HepG2 (cell line): ENCODE results near the gene PPIP5K2. TPM values are rescaled to one million over a fixed set of nuclear protein-coding genes. Genes with fewer than 3 reads are reported as not detected.
A peak's percentile ranks its signal among the peaks of the same experiment; 100 is the strongest.

Source experiments
- BRD4 ChIP-seq: sonication (generic); formaldehyde crosslinking; IDR thresholded peaks from 2 replicates; pipeline ENCODE4 v1.4.0; 2020; ENCODE audit warnings: missing genetic modification reagents
- CAMTA2 ChIP-seq: sonication (generic); formaldehyde crosslinking; IDR thresholded peaks from 2 replicates; pipeline ENCODE4 v1.4.0; 2020; ENCODE audit warnings: mild to moderate bottlenecking, missing genetic modification reagents, borderline replicate concordance
- EED ChIP-seq: sonication (generic); formaldehyde crosslinking; IDR thresholded peaks from 2 replicates; pipeline ENCODE4 v1.5.0; 2020; ENCODE audit warnings: mild to moderate bottlenecking, missing genetic modification reagents
- ESRRA ChIP-seq: sonication (generic); formaldehyde crosslinking; IDR thresholded peaks from 2 replicates; pipeline ENCODE4 v1.5.1; 2020; ENCODE audit warnings: mild to moderate bottlenecking, low read depth, missing genetic modification reagents
- GTF3A ChIP-seq: sonication (generic); formaldehyde crosslinking; conservative IDR thresholded peaks from 2 replicates; pipeline ENCODE4 v1.4.0; 2020; ENCODE audit warnings: mild to moderate bottlenecking, missing genetic modification reagents
- KMT2B ChIP-seq: IDR thresholded peaks from 2 replicates; pipeline ENCODE4 v1.6.1; 2016; ENCODE audit warnings: missing genetic modification reagents, missing compliant biosample characterization
- MIER3 ChIP-seq: IDR thresholded peaks from 2 replicates; pipeline ENCODE4 v1.6.1; 2016; ENCODE audit warnings: missing compliant biosample characterization, borderline replicate concordance
- MIXL1 ChIP-seq: IDR thresholded peaks from 2 replicates; pipeline ENCODE4 v1.6.1; 2016
- RNF2 ChIP-seq: fragments of 450-650 bp; conservative IDR thresholded peaks from 2 replicates; pipeline ENCODE4 v1.6.1; 2016; ENCODE audit warnings: low read depth
- SALL2 ChIP-seq: sonication (generic); formaldehyde crosslinking; IDR thresholded peaks from 2 replicates; pipeline ENCODE4 v1.8.1; 2023; ENCODE audit warnings: mild to moderate bottlenecking, missing genetic modification reagents, inconsistent platforms
- SNAI1 ChIP-seq: sonication (generic); formaldehyde crosslinking; IDR thresholded peaks from 2 replicates; pipeline ENCODE4 v1.5.0; 2020; ENCODE audit warnings: mild to moderate bottlenecking, missing genetic modification reagents, borderline replicate concordance
- TBL1XR1 ChIP-seq: fragments of 150-350 bp; IDR thresholded peaks from 2 replicates; pipeline ENCODE4 v1.6.1; 2014; ENCODE audit warnings: borderline replicate concordance, low read length; ENCODE audit not compliant: partially characterized antibody
- ZFP37 ChIP-seq: sonication (generic); formaldehyde crosslinking; IDR thresholded peaks from 2 replicates; pipeline ENCODE4 v1.4.0; 2020; ENCODE audit warnings: missing genetic modification reagents, borderline replicate concordance
- ZFP82 ChIP-seq: sonication (generic); formaldehyde crosslinking; IDR thresholded peaks from 2 replicates; pipeline ENCODE4 v1.5.1; 2020; ENCODE audit warnings: mild to moderate bottlenecking, missing genetic modification reagents, borderline replicate concordance
- ZNF557 ChIP-seq: sonication (generic); formaldehyde crosslinking; IDR thresholded peaks from 2 replicates; pipeline ENCODE4 v1.4.0; 2020; ENCODE audit warnings: missing genetic modification reagents
- ZNF740 ChIP-seq: sonication (generic); formaldehyde crosslinking; IDR thresholded peaks from 2 replicates; pipeline ENCODE4 v1.4.0; 2020; ENCODE audit warnings: missing genetic modification reagents
- ZNF782 ChIP-seq: sonication (generic); formaldehyde crosslinking; IDR thresholded peaks from 2 replicates; pipeline ENCODE4 v1.4.0; 2020; ENCODE audit warnings: missing genetic modification reagents, mild to moderate bottlenecking, borderline replicate concordance
- ZNF883 ChIP-seq: sonication (generic); formaldehyde crosslinking; IDR thresholded peaks from 2 replicates; pipeline ENCODE4 v1.5.1; 2020; ENCODE audit warnings: mild to moderate bottlenecking, missing genetic modification reagents; ENCODE audit errors: not compliant biosample characterization
- polyA plus RNA-seq, 8 experiments: library from polyadenylated mRNA; depleted of rRNA in 3 of 8; stranded (reverse) in 7 of 8; unstranded in 1 of 8; fragments of >200 nt; fragmentation: Illumina TruSeq in 4 of 8; extraction: Trizol in 4 of 8; gene quantifications; 2 replicates each; pipeline versions ENCODE4 v1.2.1 to v1.2.3, GENCODE V29; 2011 to 2016; ENCODE audit warnings: low read depth in 4 of 8, missing spikeins in 1 of 8, mixed read lengths in 1 of 8; ENCODE audit not compliant: insufficient read depth in 1 of 8
- total RNA-seq, 5 experiments: library from RNA; depleted of rRNA; stranded (reverse); fragments of >200 nt; fragmentation: Illumina TruSeq; extraction: Trizol; gene quantifications; 2 replicates each; pipeline ENCODE4 v1.2.3, GENCODE V29; 2016; ENCODE audit warnings: low read depth in 1 of 5
- TF ChIP-seq, protein P1 (sequence below): sonication (generic); formaldehyde crosslinking; IDR thresholded peaks from 2 replicates; pipeline ENCODE4 v1.4.0; 2020; ENCODE audit warnings: missing genetic modification reagents, low read depth, mild to moderate bottlenecking, borderline replicate concordance
- TF ChIP-seq, protein P2 (sequence below): sonication (generic); formaldehyde crosslinking; IDR thresholded peaks from 2 replicates; pipeline ENCODE4 v1.4.0; 2020; ENCODE audit warnings: missing genetic modification reagents
- TF ChIP-seq, protein P3 (sequence below): sonication (generic); formaldehyde crosslinking; IDR thresholded peaks from 2 replicates; pipeline ENCODE4 v1.4.0; 2020; ENCODE audit warnings: mild to moderate bottlenecking, missing genetic modification reagents

Gene PPIP5K2
- total and polyA plus RNA-seq, 2 of the 13 experiments (the other 11 are each of a cell fraction or from before 2014, with no cell fraction given) = 19.7 to 45.6 TPM

GRCh38 chr5:103119765-103120606, at the start of gene PPIP5K2, which contains the start of gene GIN1 (continued):
- TF ChIP-seq, protein P1, sequence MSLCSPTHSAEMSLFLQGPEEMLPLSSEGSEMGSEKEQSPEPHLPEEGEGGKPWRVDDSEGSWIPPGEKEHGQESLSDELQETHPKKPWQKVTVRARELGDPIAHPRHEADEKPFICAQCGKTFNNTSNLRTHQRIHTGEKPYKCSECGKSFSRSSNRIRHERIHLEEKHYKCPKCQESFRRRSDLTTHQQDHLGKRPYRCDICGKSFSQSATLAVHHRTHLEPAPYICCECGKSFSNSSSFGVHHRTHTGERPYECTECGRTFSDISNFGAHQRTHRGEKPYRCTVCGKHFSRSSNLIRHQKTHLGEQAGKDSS (CRISPR knock-in tag) = 0 out of 2 replicates have a peak, but pooled peaks have one; percentile 13
- TF ChIP-seq, protein P2, sequence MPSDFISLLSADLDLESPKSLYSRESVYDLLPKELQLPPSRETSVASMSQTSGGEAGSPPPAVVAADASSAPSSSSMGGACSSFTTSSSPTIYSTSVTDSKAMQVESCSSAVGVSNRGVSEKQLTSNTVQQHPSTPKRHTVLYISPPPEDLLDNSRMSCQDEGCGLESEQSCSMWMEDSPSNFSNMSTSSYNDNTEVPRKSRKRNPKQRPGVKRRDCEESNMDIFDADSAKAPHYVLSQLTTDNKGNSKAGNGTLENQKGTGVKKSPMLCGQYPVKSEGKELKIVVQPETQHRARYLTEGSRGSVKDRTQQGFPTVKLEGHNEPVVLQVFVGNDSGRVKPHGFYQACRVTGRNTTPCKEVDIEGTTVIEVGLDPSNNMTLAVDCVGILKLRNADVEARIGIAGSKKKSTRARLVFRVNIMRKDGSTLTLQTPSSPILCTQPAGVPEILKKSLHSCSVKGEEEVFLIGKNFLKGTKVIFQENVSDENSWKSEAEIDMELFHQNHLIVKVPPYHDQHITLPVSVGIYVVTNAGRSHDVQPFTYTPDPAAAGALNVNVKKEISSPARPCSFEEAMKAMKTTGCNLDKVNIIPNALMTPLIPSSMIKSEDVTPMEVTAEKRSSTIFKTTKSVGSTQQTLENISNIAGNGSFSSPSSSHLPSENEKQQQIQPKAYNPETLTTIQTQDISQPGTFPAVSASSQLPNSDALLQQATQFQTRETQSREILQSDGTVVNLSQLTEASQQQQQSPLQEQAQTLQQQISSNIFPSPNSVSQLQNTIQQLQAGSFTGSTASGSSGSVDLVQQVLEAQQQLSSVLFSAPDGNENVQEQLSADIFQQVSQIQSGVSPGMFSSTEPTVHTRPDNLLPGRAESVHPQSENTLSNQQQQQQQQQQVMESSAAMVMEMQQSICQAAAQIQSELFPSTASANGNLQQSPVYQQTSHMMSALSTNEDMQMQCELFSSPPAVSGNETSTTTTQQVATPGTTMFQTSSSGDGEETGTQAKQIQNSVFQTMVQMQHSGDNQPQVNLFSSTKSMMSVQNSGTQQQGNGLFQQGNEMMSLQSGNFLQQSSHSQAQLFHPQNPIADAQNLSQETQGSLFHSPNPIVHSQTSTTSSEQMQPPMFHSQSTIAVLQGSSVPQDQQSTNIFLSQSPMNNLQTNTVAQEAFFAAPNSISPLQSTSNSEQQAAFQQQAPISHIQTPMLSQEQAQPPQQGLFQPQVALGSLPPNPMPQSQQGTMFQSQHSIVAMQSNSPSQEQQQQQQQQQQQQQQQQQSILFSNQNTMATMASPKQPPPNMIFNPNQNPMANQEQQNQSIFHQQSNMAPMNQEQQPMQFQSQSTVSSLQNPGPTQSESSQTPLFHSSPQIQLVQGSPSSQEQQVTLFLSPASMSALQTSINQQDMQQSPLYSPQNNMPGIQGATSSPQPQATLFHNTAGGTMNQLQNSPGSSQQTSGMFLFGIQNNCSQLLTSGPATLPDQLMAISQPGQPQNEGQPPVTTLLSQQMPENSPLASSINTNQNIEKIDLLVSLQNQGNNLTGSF (CRISPR knock-in tag) = peak; percentile 51; the same call in 1 of the 2 replicates
- TF ChIP-seq, protein P3, sequence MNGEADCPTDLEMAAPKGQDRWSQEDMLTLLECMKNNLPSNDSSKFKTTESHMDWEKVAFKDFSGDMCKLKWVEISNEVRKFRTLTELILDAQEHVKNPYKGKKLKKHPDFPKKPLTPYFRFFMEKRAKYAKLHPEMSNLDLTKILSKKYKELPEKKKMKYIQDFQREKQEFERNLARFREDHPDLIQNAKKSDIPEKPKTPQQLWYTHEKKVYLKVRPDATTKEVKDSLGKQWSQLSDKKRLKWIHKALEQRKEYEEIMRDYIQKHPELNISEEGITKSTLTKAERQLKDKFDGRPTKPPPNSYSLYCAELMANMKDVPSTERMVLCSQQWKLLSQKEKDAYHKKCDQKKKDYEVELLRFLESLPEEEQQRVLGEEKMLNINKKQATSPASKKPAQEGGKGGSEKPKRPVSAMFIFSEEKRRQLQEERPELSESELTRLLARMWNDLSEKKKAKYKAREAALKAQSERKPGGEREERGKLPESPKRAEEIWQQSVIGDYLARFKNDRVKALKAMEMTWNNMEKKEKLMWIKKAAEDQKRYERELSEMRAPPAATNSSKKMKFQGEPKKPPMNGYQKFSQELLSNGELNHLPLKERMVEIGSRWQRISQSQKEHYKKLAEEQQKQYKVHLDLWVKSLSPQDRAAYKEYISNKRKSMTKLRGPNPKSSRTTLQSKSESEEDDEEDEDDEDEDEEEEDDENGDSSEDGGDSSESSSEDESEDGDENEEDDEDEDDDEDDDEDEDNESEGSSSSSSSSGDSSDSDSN (CRISPR knock-in tag) = peak; percentile 98
- no peak for TF ChIP-seq RNF2
- no peak for TF ChIP-seq ZNF782
- peak; percentile 90; the same call in 1 of the 2 replicates for TF ChIP-seq MIER3 (CRISPR knock-in tag)
- peak; percentile 86; the same call in 1 of the 2 replicates for TF ChIP-seq ZFP82 (CRISPR knock-in tag)
- TF ChIP-seq MIXL1 (CRISPR knock-in tag) = peak; percentile 94
- TF ChIP-seq SNAI1 (CRISPR knock-in tag) = no peak
- TF ChIP-seq GTF3A (CRISPR knock-in tag) = no peak; the same call in 1 of the 2 replicates
- TF ChIP-seq SALL2 (CRISPR knock-in tag) = peak; percentile 89
- TF ChIP-seq TBL1XR1 = peak; percentile 24
- no peak for TF ChIP-seq EED (CRISPR knock-in tag)
- 0 out of 2 replicates have a peak, but pooled peaks have one; percentile 45 for TF ChIP-seq ZNF740 (CRISPR knock-in tag)
- peak; percentile 55 for TF ChIP-seq ZNF557 (CRISPR knock-in tag)
- TF ChIP-seq BRD4 (CRISPR knock-in tag) = no peak; the same call in 1 of the 2 replicates
- TF ChIP-seq ESRRA = peak; percentile 77; the same call in 1 of the 2 replicates
- TF ChIP-seq CAMTA2 (CRISPR knock-in tag) = no peak
- TF ChIP-seq ZFP37 = no peak
- TF ChIP-seq KMT2B (CRISPR knock-in tag) = peak; percentile 98
- peak; percentile 59 for TF ChIP-seq ZNF883
